Lung microvascular endothelial cell (primary cell): ENCODE measurements around the gene MS4A18. TPM values are rescaled to one million over a fixed set of nuclear protein-coding genes. Genes with fewer than 3 reads are reported as not detected.
"Not testable (repeated sequence)": the region's sequence is repeated elsewhere in the genome, so short reads cannot be mapped to it uniquely, and the experiment has no call there.

Experiments used
- DNase-seq, 2 donors: peaks; one replicate each; pipeline versions ENCODE4 v3.0.0 to v3.0.0-alpha.2; 2010; ENCODE audit warnings: low read depth in 2 of 2
- total RNA-seq: library from RNA; depleted of rRNA; stranded (reverse); fragments of >200 nt; gene quantifications from 2 replicates; pipeline ENCODE4 v1.2.1, GENCODE V29; 2014

MS4A18 gene
- total RNA-seq, 1 donor from 2014 or later = not detected

DNA sequence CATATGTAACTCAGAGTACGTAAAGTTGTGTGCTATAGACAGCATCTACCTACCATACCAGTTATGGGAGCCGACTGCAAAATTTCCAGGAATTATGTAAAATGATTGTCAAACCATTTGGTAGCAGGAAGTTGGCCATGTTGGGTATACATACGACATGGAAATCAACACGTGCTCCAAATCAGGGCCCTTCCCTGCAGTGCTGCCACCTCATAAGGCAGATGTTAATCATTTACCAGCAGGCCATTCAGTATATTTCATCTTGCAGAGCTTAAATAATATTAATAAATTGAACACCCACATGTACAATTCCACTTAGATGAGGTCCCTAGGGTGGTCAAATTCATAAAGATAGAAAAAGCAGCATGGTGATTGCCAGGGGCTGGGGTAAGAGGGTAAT lies 9.8 kb downstream of the MS4A18 start:
- DNase-seq = no peak

DNA sequence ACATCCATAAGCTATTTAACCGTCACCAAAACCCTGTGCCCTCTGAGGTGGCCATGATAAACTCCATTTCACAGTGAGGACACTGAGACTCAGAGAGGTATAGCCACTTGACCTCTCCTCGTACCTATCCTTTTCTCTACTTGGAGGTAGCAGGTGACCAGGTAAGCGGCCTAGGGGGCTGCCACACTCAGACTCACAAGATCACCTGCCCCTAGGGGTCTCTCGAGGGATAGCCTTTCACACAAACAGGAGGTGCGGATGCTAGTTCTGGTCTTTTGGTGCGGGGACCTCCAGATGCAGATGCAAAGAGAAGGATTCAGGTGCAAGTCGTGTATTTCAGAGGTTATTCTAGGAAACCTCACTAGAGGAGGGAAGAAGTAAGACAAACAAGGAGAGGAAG lies 14.6 kb downstream of the MS4A18 start:
- DNase-seq = no peak

DNA sequence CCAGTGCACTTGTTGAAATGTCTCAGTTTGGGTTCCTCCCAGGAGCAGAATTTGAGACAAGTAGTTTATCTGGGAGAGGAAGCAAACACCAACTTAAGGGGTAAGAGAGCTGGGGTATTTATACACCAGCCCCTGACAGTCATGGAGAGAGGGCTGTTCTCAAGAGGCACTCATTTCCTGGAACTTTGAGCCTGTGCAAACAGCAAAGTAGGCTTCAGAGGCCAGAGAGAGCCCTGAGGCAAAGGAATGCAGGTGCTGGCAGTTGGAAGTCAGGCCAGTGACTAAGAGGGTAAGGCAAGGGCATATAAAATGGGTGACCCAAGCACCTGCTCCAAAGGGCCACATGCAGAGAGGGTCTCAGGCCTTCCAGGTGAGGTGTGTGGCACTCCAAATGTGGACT lies 16.1 kb downstream of the MS4A18 start:
- no peak for DNase-seq

DNA sequence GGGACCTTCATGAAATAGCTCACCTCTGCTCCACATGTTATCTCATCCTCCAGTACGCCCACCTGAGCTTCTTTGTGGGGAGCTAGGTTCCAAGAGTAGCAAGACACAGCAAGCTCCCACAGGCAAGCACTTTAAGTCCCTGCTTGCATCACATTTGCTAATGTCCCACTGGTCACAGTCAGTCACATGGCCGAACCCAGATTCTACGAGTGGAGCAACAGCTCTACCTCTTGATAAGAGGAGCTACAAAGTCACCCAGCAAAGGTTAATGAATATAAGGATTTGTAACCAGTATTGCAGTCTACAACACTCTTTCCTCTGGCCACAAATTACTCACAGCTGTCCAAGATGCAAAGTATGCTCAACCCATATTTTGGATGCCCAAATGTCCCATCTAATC lies 16.9 kb downstream of the MS4A18 start:
- no peak for DNase-seq

DNA sequence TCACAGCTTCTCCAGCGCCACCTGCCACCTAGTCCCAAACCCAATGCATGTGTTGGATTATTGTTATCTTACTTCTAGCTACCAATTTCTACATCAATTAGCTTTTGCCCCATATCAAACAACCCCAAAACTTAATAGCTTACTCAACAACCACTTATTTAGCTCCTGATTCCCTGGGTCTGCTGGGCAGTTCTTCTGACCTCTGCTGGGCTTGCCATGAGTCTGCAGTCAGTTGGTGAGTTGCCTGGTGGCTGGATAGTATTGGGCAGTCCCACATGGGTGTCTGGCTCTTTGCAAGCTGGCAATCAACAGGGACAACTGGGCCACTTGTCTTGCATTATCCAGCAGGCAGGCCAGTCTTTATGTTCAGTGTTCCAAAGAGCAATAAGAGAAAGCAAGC lies 18.5 kb downstream of the MS4A18 start:
- DNase-seq = no peak

DNA sequence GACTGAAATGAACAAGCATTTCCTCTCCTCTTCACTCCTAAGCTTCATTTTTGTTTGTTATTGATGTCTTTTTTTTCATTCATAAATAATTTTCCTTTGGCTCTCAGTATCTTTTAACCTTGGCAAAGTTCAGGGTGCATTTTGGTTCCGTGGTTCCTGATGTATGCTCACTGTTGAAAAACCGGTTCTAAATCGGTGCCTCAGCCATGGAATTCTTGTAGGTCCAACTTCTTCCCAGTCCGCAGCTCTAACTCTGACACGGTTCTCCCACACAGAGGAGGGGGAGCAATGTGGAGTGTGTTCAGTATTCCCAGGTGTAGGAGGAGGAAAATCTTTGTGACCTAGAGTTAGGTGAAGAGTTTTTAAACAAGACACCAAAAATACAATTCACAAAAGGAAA lies 19.6 kb downstream of the MS4A18 start:
- no peak for DNase-seq

DNA sequence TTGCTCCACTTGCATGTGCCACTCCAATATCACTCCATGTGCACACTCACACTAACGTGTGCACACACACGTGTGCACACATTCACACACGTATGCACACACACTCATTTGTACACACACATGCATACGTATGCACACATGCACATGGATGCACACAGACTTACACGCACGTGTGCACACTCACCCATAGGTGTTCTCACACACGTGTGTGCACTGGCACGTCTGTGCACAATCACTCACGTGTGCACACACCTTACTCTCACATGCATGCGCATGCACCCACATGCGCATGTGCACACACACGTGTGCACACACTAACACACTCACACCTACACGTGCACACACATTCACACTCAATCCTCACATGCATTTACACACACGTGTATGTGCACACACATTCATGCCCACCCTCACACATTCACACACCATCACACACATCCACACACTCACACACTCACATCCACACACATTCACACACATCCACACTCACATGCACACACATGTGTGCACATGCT lies 22.9 kb downstream of the MS4A18 start:
- no peak for DNase-seq

DNA sequence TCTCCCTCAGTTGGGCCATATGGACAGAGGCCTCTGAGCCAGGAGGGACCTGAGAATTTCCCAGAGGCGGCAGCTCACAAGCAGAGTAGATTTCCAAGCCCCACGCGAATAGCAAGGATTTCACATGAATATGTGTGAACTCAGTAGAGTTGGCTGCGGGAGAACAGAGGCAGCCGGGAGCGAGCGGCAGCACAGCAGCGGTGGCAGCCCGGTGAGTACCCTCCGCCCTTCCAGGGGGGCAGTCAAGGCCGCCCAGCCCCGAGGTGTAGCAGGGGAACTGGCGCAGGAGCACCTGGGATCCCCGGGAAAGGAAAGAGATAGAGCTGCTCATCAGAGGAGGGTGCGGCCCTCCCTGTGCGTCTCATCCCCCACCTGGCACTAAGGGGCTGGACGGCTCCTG lies 23.7 kb downstream of the MS4A18 start:
- DNase-seq = no peak

DNA sequence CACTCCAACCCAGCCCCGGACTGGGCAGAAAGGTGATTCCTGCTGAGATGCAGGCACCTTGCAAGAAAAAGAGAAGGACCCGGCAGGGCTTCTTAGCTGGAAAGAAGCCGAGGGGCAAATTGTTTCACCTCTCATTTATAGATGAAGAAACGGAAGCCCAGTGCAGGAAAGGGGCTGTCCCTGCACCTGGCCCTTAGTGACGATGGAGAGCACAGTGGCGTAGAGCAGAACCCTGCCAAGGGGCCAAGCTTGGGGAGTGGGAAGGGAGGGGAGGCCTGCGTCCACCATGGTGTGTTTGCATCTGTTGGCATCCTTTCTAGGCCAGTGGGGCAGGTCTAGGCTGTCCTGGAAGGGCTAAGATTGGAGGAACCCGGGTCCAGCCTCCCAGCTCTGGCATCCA lies 24.3 kb downstream of the MS4A18 start:
- no peak for DNase-seq

DNA sequence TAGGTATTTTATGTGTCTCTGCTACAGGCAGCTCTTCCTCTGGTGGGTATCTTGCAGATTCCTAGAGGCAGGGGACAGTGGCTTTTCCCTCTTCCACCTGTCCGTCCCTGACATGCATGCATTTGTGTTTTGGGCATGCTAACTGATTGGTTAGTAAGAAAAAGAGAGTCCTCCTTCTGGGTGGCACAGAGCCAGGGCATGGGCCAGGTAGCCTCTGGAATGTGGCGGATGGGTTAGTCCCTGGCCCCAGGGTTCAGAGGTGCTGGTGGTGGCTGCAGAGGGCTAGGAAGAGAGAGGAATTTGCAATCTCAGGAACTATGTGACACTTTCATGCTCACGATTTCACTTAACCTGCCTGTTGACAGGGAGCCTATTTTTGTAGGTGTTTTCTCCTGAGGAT lies 26.4 kb downstream of the MS4A18 start:
- no peak for DNase-seq

DNA sequence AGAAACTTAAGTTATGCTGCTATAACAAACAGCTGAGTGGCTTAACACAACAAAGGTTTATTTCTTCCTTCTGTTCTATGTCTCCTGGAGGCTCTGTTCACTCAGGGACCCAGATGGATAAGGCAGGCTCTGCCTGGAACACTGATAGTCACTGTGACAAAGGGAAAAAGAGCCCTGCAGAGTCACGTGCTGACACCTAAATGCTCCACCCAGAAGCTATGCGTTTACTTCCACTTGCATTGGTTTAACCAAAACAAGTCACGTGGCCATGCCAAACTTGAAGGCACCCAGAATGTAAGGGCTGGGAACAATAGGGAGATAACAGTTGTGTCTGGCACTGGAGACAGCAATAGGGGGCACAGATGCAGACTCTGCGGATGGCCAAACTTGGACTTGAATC lies 28.8 kb downstream of the MS4A18 start:
- no peak for DNase-seq

DNA sequence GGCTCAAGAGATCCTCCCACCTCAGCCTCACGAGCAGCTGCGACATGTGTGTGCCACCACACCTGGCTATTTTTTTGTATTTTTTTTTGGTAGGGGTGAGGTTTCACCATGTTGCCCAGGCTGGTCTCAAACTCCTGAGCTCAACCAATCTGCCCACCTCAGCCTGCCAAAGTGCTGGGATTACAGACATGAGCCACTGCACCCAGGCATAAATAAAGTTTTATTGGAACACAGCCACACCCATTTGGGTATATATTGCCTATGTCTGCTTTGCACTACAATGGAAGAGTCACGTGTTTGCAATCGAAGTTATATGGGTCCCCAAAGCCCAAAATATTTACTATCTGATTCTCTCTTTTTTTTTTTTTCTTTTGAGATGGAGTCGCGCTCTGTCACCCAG lies 30.4 kb downstream of the MS4A18 start:
- no peak for DNase-seq

DNA sequence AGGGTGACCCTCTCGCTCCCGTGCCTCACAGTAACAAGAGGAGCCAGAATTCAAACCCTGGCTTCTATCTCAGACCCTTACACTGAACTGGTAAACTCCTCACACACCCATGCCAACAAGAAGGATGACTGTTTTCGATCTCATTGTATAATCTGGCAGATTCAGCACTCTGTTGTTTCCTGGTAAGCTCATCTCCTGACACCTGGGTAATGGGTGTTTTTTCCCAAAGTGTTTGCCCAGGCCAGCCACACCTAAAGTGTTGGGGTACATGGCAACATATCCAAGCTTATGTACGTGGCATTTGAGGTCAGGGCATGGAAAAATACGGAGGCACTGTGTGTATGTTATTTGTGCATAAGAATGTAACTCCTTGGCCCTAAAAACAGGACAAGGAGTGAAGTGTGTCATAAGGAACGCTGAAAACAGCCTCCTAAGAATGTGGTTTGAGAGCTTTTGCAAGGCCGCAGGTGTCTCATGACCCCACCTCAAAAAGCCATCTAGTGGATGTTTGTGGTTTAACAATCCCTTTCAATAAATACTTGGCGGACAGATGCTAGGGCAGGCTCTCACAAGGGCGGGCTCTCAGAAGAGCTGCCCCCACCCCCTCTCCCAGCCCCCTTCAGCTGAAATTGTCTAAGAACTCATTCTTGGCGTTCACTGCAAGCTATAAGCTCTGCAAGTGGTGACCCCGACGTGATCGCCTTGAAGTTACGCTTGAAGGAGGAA lies 31.9 kb downstream of the MS4A18 start, which contains the start of gene MS4A15:
MS4A15 (plus strand) TSS at position 561 of the 726 bp plus-strand sequence. CDS start 6,867 bp downstream, outside the sequence.
- DNase-seq = peak; percentile 26 to 31

DNA sequence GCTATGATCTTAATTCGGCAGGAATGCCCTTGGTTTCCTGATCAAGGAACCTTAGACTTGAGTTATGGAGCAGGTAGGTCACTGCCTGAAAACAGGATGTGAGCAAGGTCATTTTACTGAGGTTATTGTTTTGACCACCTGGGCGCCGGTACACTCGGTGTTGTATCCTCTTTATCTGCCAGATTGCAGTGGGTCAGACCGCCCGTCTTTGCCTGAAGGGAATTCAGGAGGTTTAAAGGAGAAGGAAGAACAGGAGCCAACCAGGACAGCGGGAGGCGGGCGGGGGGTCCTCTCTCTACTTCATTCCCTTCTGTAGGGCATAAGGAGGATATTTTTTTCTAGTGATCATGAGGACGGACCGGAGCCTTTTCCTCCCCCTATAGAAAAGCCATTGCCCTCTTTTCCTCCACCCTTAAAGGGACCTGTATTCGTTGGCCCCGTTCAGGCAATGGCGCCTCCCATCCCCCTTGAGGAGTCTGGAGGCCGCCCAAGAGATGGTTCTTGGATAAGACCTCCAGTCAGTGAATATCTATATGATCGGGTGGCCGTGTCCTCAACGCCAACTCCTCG lies 32.8 kb downstream of the MS4A18 start:
- DNase-seq = no peak

DNA sequence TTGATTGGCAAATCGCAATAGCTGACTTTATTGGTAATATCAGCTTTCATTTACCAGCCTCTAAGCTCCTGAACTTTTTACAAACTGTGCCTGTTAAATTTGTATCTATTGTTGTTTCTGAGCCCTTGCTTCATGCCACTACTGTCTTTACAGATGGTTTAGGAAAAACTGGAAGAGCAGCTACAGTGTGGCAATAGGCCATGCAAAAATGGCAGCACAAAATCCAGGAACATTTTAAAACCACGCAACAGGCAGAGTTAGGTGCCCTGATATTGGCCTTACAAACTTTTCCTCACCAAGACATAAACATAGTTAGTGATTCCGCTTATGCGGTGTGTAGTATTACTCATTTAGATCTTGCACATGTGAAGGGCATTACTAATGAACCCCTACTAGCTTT lies 34.2 kb downstream of the MS4A18 start:
- DNase-seq = not testable (repeated sequence)

DNA sequence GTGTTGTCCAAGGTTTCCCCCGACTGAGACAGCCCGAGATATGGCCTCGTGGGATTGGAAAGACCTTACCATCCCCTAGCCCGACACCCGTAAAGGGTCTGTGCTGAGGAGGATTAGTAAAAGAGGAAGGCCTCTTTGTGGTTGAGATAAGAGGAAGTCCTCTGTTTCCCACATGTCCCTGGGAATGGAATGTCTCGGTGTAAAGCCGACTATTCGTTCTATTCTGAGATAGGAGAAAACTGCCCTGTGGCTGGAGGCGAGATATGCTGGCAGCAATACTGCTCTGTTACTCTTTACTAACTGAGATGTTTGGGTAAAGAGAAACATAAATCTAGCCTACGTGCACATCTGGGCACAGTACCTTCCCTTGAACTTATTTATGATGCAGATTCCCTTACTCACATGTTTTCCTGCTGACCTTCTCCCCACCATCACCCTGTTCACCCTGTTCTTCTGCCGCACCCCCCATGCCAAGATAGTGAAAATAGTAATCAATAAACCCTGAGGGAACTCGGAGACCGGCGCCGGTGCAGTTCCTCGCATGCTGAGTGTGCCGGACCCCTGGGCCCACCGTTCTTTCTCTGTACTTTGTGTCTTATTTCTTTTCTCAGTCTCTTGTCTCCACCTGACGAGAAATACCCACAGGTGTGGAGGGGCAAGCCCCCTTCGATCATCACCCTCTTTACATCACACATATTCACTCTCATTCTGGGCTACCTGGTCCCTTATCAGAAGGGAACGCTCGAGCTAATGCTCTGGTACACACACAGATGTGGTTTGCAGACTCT lies 35.1 kb downstream of the MS4A18 start:
- not testable (repeated sequence) for DNase-seq

DNA sequence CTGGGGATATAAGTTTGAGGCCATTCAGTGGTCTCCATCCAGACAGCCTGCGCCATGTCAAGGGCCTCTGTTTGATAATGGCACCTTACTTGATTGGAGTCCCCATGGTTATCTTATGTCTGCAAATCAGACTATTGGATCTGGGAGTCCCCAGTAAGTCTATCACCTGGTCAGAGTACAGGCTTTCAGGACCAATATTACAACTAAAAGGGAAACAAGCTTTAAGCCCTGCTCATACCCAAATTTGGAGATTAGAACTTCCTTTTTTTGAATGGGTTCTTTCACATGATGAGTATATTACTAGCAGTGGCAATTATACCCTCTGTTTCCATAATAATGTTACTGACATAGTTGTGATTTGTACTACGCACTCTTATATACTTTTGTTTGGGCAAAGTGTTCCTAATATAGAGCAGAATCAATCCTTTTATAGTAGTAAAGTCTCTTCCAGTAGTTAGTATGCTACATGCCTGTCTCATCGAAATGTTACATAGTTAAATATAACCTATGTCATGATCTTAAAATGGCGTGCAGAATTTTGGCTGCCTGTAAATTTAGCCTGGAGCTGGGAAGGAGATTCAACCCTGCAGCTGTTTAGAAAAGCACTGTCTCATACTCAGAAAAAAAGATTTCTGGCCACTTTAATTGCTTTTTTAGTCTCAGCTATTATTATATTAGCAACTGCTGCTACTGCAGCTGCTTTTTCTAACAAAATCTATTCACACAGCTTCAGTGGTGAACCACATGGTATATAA lies 37.1 kb downstream of the MS4A18 start:
- no peak for DNase-seq

DNA sequence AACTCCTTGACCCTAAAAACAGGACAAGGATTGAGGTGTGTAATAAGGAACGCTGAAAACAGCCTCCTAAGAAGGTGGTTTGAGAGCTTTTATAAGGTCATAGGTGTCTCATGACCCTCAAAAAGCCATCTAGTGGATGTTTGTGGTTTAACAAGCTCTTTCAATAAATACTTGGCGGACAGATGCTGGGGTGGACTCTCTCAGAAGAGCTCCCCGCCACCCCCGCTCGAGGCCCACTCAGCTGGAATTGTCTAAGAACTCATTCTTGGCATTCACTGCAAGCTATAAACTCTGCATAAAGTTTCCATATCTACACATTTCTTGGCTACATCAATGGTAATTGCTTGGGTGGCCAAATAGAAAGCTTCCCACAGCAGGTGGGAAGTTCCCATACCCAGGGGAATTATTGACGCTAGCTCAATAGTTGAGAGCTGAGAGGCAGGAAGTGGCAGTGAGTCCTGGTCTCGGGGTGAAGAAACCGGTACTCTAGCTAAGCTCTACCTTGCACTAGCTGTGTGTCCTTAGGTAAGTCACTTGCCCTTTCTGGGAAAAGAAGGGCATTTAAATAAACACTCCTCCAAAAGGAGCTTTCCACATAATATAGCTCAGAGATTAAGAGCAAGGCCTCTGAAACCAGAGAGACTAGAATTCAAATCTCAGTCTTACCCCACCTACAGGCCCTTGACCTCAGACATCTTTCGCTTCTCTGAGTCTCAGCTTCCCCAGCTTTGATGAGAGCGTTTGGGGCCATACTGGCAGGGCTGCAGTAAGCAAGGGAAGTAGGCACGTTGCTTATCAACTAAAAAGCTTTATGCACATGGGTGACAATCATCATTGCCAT lies 38.6 kb downstream of the MS4A18 start:
- peak in 1 of 2 donors; percentile 23 for DNase-seq

DNA sequence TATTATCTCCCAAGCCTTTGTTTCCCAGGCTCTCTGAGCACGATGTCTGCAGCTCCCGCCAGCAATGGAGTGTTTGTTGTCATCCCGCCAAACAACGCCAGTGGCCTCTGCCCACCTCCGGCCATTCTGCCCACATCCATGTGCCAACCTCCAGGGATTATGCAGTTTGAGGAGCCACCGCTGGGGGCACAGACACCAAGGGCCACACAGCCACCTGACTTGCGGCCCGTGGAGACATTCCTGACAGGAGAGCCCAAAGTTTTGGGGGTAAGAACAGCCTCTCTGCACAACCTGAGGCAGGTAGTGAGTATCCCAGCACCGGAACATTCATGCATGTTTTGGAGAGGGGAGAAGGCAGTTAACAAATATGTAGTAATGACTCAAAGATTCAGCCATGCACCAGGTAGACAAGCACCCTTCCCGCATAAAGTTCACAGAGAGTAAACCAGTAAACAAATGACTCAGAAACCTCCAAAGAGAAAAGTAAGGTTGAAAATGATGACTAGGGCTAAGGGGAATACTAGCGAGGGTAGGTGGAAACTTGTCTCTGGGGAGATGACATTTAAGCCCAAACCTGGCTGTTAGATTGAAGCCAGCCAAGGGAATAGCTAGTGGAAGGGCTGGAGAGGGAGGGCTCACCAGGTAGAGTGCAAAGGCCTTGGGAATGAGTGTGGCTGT lies 39.3 kb downstream of the MS4A18 start:
- no peak for DNase-seq

DNA sequence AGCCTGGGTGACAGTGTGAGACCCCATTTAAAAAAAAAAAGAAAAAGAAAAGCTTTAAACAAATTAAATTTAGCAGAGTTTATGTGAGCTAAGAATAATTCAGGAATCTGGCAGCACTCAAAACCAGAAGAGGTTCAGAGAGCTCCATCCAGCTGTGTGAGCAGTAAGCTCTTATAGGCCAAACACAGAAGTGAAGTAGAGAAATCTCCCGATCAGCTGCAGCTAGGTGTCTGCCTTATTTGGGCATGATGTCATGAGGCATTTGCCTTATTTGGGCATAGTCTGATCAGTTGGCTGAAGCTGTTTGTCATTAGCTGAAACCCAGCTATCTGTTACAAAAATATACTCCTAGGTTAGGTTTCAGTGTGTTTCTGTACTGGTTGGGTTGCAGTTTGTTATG lies 40.4 kb downstream of the MS4A18 start:
- DNase-seq = peak in 1 of 2 donors; percentile 7
